Right kidney (tissue), 9 donors: ENCODE measurements around the gene KPNA5.
"Not testable (repeated sequence)": the region's sequence is repeated elsewhere in the genome, so short reads cannot be mapped to it uniquely, and the experiment has no call there.

Experiments used
- DNase-seq: peaks from one replicate; pipeline ENCODE4 v3.0.0-alpha.2; 2016
- long read RNA-seq, 8 donors: transcript quantifications; one replicate each; lab custom pipeline, GENCODE V29; 2026

KPNA5 gene
- long read RNA-seq, donor 1, result 0 reads
- long read RNA-seq, donor 2, full-length matches to known transcripts, result 2 of 2 reads
- long read RNA-seq, donor 2, partial matches to known transcripts, result 0 of 2 reads
- long read RNA-seq, donor 2, other reads (novel, unspliced or antisense), result 0 of 2 reads
- long read RNA-seq, donor 3, full-length matches to known transcripts, result 2 of 2 reads
- long read RNA-seq, donor 3, partial matches to known transcripts, result 0 of 2 reads
- long read RNA-seq, donor 3, other reads (novel, unspliced or antisense), result 0 of 2 reads
- long read RNA-seq, donor 4, full-length matches to known transcripts, result 3 of 3 reads
- long read RNA-seq, donor 4, partial matches to known transcripts, result 0 of 3 reads
- long read RNA-seq, donor 4, other reads (novel, unspliced or antisense), result 0 of 3 reads
- long read RNA-seq, donor 5, full-length matches to known transcripts, result 2 of 2 reads
- long read RNA-seq, donor 5, partial matches to known transcripts, result 0 of 2 reads
- long read RNA-seq, donor 5, other reads (novel, unspliced or antisense), result 0 of 2 reads
- long read RNA-seq, donor 6, result 0 reads
- long read RNA-seq, donor 7, full-length matches to known transcripts, result 3 of 3 reads
- long read RNA-seq, donor 7, partial matches to known transcripts, result 0 of 3 reads
- long read RNA-seq, donor 7, other reads (novel, unspliced or antisense), result 0 of 3 reads
- long read RNA-seq, donor 8, full-length matches to known transcripts, result 2 of 2 reads
- long read RNA-seq, donor 8, partial matches to known transcripts, result 0 of 2 reads
- long read RNA-seq, donor 8, other reads (novel, unspliced or antisense), result 0 of 2 reads

- DNase-seq, result peak; percentile 86
Observed at GRCh38 chr6:116680880-116681672, at the start of gene KPNA5. Gene KPNA5, plus strand, starts transcription at chr6:116681211. Its CDS starts 124 bp downstream, at chr6:116681335.

DNA sequence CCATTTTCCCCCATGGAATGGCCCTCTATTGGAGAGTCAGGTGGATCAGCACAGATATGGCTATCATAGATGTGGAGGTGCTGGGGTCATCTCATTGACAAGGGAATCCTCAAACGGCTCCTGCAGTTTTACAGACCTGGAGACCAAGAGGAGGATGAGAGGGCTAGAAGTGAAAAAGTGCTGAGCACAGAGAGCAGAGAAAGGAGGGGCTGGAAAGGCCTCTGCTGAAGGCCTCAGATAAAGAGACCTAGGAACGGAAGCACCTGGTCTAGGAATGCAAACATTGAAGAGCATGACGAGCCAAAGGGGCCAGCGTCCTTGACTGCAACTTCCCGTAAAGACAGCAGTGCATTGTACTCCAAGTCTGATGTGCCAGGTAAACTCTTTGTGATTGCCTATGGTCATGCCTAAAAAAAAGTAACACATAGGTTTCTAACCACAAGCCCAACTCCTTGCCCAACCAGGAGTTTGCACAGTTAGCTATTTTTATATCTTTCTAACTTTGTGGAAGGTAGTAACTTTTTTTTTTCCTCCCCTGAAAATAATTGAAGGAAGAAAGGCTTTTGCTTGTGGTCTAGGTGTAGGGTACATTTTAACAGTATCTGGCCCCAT, 49.5 kb upstream of the KPNA5 start:
- DNase-seq, result no peak

DNA sequence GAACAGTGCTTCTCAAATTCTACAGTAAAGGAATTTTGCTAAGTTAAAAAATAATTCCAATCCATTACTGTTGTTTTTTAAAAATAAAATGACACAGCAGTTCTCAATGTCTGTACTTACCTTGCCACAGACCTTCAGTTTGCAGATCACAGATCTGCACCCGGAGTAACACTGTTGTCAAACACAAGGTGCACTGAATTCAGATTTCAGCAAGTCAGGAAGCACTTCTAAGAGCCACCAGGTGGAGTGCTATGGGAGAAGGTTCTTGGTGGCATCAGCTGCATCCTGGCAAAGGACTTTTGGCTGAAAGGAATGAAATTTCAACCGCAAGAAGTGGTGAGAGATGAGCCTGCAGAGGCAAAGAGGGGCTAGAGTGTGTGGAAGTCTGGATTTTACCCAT, 47.3 kb upstream of the KPNA5 start:
- no peak for DNase-seq

- DNase-seq, result no peak
Observed at GRCh38 chr6:116648156-116648555, 32.9 kb upstream of the KPNA5 start.

DNA sequence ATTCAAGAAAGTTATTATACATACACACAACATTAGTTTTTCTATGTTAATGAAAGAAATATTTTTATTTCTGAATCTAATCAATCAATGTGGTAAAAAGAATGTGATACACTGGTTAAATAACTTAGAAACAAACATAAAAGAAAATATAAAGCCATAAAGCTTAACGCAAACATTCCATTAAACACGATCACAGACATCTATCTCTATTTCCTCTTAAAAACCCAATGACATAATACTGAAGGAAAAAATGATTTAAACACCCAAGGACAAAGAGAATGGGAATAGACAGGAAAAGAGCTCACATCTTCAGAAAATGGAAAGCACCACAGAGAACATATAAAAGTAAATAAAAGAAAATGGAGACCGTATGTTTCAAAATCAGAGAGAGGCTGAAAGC, 31.9 kb upstream of the KPNA5 start:
- DNase-seq, result no peak

DNA sequence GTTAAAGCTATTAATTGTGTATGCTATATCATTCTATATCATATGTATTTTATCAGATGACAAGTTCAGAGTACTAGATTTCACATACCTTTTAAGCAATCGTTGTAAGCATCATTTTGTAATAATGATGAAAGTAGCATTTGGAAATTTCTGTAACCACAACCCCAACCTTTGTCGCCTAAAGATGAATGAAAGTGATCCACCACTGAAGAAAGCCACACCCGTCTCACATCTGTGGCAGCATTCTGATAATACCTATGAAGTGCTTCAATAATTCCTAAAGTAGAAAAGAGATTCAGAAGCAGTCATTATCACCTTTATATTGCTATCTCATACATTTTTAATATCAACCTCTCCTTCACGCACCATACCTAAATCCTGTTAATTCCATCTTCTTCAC, 29.1 kb upstream of the KPNA5 start:
- no peak for DNase-seq

DNA sequence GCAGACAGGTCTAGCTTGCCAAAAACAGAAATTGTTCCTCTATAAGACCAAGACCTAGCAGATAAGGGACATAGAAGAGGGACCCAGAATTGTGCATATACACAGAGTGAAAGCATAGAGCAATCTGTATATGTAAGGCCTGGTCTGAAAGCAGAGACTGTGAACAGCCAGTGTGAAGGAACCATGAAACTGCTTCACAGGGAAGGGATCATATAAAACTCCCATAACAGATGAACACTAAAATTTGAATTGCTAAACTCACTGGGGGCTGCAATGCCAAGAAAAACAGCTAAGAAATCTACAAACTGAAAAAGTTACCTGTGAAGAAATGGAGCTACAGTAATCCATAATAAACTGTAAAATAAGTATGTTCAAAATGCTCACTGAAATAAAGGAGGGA, 19.4 kb upstream of the KPNA5 start:
- no peak for DNase-seq

GRCh38 chr6:116662202-116662601, 18.8 kb upstream of the KPNA5 start:
- no peak for DNase-seq

DNA sequence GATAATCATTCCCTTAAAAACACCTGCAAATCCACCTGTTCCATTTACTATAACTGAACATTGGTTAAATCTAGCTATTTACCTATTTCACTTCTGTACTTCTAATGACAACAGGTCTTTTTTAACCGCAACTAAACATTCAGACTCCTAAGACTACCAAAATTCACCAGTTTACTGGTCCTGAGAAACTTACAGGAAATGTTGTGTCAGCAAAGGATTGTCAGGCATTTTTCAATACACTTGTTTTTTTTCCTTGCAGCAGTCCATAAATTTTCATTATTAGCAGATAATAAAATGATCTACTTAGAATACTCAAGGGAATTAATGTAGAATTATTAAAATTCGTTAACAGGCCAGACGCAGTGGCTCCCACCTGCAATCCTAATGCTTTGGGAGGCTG, 17.7 kb upstream of the KPNA5 start:
- DNase-seq, result no peak

GRCh38 chr6:116664169-116664568, 16.8 kb upstream of the KPNA5 start:
- not testable (repeated sequence) for DNase-seq

GRCh38 chr6:116665464-116665863, 15.5 kb upstream of the KPNA5 start:
- no peak for DNase-seq

GRCh38 chr6:116666869-116667268, 14.1 kb upstream of the KPNA5 start:
- no peak for DNase-seq

DNA sequence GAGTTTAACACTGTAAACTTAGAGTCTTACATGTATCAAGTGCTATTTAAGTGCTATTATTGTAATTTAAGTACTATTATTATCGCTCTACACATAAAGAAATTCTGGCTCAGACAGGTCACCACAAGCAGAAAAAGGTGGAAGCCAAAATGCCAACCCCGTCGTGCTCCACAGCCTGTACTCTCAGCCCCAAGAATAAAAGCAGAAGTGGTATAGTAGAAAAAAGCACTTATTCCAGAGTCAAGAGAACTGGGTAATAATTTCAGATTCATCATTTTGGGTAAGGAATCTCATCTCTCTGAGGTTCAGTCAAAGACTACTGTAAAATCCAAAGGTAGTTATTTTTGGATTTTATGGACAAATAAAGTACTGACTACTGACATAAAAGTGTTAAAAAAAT, 13.4 kb upstream of the KPNA5 start:
- no peak for DNase-seq

- DNase-seq, result no peak
Observed at GRCh38 chr6:116672306-116672705, 8.7 kb upstream of the KPNA5 start.

DNA sequence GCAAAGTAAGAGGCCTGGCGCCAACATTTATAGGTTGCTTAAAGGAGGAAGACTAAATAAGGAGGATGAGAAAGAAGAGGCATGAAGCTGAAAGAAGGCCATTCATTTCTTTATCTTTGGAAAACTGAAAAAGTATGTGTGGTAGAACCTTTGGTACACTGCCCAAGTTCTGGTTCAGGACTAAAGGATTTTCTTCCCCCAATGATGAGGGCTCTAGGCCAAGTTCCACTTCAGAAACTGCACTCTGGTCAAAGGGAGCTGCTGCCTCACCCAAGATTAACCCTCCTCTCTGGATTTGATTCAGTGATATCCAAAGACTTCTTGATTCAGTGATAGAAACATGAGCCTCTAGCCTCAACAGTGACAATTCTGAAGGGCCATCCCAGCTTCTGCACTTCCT, 5.0 kb upstream of the KPNA5 start:
- DNase-seq, result no peak

DNA sequence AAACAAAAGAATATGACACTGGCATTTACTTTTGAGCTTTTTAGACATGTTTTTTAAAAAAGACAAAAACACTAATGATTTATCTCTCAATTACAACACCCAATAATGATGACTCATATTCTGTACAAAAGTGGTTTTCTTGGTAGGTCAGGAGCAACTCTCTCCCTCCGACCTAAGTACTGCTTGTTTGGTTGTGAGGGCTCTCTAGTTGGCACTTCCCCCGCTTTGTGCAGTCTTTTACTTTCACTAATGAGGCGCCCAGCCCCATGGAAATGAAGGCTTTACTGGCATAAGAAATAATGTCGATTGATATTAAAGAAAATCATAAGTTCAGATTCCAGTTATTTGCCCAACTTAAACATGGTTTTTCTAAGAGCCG, 1.3 kb downstream of the KPNA5 start:
- DNase-seq, result peak; percentile 39

DNA sequence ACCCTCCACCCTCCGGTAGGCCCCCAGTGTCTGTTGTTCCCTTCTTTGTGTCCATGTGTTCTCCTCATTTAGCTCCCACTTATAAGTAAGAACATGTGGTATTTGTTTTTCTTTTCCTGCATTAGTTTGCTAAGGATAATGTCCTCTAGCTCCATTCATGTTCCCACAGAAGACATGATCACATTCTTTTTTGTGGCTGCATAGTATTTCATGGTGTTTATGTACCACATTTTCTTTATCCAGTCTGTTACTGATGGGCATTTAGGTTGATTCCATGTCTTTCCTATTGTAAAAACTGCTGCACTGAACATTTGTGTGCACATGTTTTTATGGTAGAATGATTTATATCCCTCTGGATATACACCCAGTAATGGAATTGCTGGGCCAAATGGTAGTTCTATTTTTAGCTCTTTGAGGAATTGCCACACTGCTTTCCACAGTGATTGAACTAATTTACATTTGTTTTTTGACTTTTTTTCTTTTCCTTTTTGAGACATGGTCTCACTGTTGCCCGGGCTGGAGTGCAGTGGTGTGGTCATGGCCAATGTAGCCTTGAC, 4.5 kb downstream of the KPNA5 start:
- no peak for DNase-seq

- not testable (repeated sequence) for DNase-seq
Observed at GRCh38 chr6:116686475-116687101, 5.6 kb downstream of the KPNA5 start.

GRCh38 chr6:116691154-116691553, 10.1 kb downstream of the KPNA5 start:
- DNase-seq, result no peak

DNA sequence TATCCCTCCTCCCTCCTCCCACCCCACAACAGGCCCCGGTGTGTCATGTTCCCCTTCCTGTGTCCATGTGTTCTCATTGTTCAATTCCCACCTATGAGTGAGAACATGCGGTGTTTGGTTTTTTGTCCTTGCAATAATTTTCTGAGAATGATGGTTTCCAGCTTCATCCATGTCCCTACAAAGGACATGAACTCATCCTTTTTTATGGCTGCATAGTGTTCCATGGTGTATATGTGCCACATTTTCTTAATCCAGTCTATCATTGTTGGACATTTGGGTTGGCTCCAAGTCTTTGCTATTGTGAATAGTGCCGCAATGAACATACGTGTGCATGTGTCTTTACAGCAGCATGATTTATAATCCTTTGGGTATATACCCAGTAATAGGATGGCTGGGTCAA, 11.9 kb downstream of the KPNA5 start:
- not testable (repeated sequence) for DNase-seq

DNA sequence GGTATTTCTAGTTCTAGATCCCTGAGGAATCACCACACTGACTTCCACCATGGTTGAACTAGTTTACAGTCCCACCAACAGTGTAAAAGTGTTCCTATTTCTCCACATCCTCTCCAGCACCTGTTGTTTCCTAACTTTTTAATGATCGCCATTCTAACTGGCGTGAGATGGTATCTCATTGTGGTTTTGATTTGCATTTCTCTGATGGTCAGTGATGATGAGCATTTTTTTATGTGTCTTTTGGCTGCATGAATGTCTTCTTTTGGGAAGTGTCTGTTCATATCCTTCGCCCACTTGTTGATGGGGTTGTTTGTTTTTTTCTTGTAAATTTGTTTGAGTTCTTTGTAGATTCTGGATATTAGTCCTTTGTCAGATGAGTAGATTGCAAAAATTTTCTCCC, 12.3 kb downstream of the KPNA5 start:
- not testable (repeated sequence) for DNase-seq

GRCh38 chr6:116695401-116695800, 14.4 kb downstream of the KPNA5 start:
- no peak for DNase-seq
